Small intestine (tissue), 7 donors: Measurements from ENCODE around the gene LILRB4. TPM values are rescaled to one million over a fixed set of nuclear protein-coding genes. Genes with fewer than 3 reads are reported as not detected.
"Not testable (repeated sequence)": the region's sequence is repeated elsewhere in the genome, so short reads cannot be mapped to it uniquely, and the experiment has no call there.

Source experiments
- DNase-seq, 2 donors: peaks; one replicate each; pipeline versions ENCODE4 v3.0.0 to v3.0.0-alpha.2; 2013
- FAIRE-seq: peaks from 2 replicates; lab custom pipeline; 2012; peaks lifted over from hg19 to GRCh38; lab: Jason Lieb, UNC
- H3K27ac ChIP-seq, 3 donors: one replicate each; pipeline ENCODE4 v1.5.1; 2013; ENCODE audit warnings: low read length in 2 of 3, mild to moderate bottlenecking in 2 of 3, control low read depth in 1 of 3, inconsistent platforms in 1 of 3, low read depth in 1 of 3, moderate library complexity in 1 of 3
- H3K27me3 ChIP-seq, 3 donors: one replicate each; pipeline ENCODE4 v1.6.1; 2013; ENCODE audit warnings: low read length in 3 of 3, inconsistent platforms in 1 of 3; ENCODE audit not compliant: control insufficient read depth in 3 of 3, insufficient read depth in 3 of 3
- H3K36me3 ChIP-seq, 3 donors: one replicate each; pipeline ENCODE4 v1.6.1; 2013; ENCODE audit warnings: low read length in 3 of 3, inconsistent platforms in 1 of 3, low read depth in 1 of 3, mild to moderate bottlenecking in 1 of 3, moderate library complexity in 1 of 3; ENCODE audit not compliant: control insufficient read depth in 3 of 3, insufficient read depth in 2 of 3
- H3K4me1 ChIP-seq, 3 donors: one replicate each; pipeline ENCODE4 v1.6.1; 2013; ENCODE audit warnings: low read length in 2 of 3, inconsistent platforms in 1 of 3, low read depth in 1 of 3, mild to moderate bottlenecking in 1 of 3, moderate library complexity in 1 of 3; ENCODE audit not compliant: control insufficient read depth in 3 of 3, insufficient read depth in 2 of 3
- H3K4me3 ChIP-seq, 3 donors: one replicate each; pipeline ENCODE4 v1.5.1; 2013; ENCODE audit warnings: low read length in 3 of 3, control low read depth in 1 of 3, inconsistent platforms in 1 of 3, low read depth in 1 of 3, mild to moderate bottlenecking in 1 of 3, moderate library complexity in 1 of 3
- H3K9me3 ChIP-seq, 2 donors: one replicate each; pipeline ENCODE4 v1.6.1; 2013; ENCODE audit warnings: low read depth in 1 of 2, low read length in 1 of 2; ENCODE audit not compliant: control insufficient read depth in 2 of 2, insufficient read depth in 1 of 2
- WGBS, 3 donors: extraction: QIAGEN DNeasy Blood & Tissue Kit; methylation state at CpG; one replicate each; pipeline ENCODE4 v1.1.7; 2013; 5-methylcytosine and 5-hydroxymethylcytosine counted together
- polyA plus RNA-seq, 4 donors: library from polyadenylated mRNA; stranded (reverse) in 3 of 4; unstranded in 1 of 4; fragments of 200-250 nt in 3 of 4; fragments of 120-200 nt in 1 of 4; gene quantifications; one replicate each; pipeline versions ENCODE4 v1.2.1 to v1.2.3, GENCODE V29; 2013
- donor health status: healthy with polysubstance abuse.
- donor health status: control.
- donor health status: control.
- donor health status: Bipolar disorder and iron deficiency.
- donor health status: healthy.

Gene LILRB4
- polyA plus RNA-seq, 4 donors, result 1.1 to 4.6 (median 2.9) TPM

- H3K36me3 ChIP-seq, result no peaks in the 10 kb centered on the region
- peaks cover 0 to 5% (median 0%) of the 10 kb centered on the region in 3 donors for H3K27me3 ChIP-seq
- H3K4me1 ChIP-seq, result no peaks in the 10 kb centered on the region
- FAIRE-seq (no peak), DNase-seq (no peak)
- H3K27ac ChIP-seq, result no peak overlapping the region
- no peaks in the 10 kb centered on the region for H3K9me3 ChIP-seq
- H3K4me3 ChIP-seq, result no peak overlapping the region
- 73 to 84% (median 82%) methylated on average over 8 of the region's 8 CpGs for WGBS, 3 donors
These were observed 36.0 kb upstream of the LILRB4 start for GRCh38 chr19:54626757-54627156.

GRCh38 chr19:54627912-54628311 lies 34.9 kb upstream of the LILRB4 start:
- FAIRE-seq, result not testable (repeated sequence)

GRCh38 chr19:54630262-54630661 lies 32.5 kb upstream of the LILRB4 start, which contains the start of gene LILRB1:
TSS of gene LILRB1 (plus strand) at chr19:54630484. CDS start at chr19:54631074, 590 bp downstream.
- H3K9me3 ChIP-seq, result not testable (repeated sequence)
- WGBS, 3 donors, result 50 to 66% (median 62%) methylated on average over 9 of the region's 9 CpGs

More at GRCh38 chr19:54627912-54628311, 34.9 kb upstream of the LILRB4 start:
- H3K4me1 ChIP-seq, H3K27ac ChIP-seq, H3K27me3 ChIP-seq, H3K4me3 ChIP-seq, H3K36me3 ChIP-seq, H3K9me3 ChIP-seq, DNase-seq: not testable (repeated sequence)
- WGBS, 3 donors, result 50 to 56% (median 51%) methylated on average over 4 of the region's 4 CpGs

GRCh38 chr19:54630782-54631181 lies 32.0 kb upstream of the LILRB4 start:
- Histone ChIP-seq H3K4me3 (no peak overlapping the region), H3K4me1 (no peaks in the 10 kb centered on the region), H3K27ac (no peak overlapping the region), H3K27me3 (peaks cover 0 to 5% (median 0%) of the 10 kb centered on the region in 3 donors), H3K36me3 (no peaks in the 10 kb centered on the region), H3K9me3 (no peaks in the 10 kb centered on the region)
- FAIRE-seq, result no peak
- WGBS, 3 donors, result 50 to 60% (median 55%) methylated on average over 6 of the region's 6 CpGs
- no peak for DNase-seq

More at GRCh38 chr19:54630262-54630661, 32.5 kb upstream of the LILRB4 start, which contains the start of gene LILRB1:
- not testable (repeated sequence) for H3K4me3 ChIP-seq, DNase-seq, FAIRE-seq, H3K36me3 ChIP-seq, H3K4me1 ChIP-seq, H3K27me3 ChIP-seq, H3K27ac ChIP-seq

- H3K36me3 ChIP-seq, H3K4me3 ChIP-seq, H3K27ac ChIP-seq, DNase-seq, H3K27me3 ChIP-seq, H3K4me1 ChIP-seq, H3K9me3 ChIP-seq, FAIRE-seq: not testable (repeated sequence)
- 75 to 79% (median 75%) methylated on average over 23 of the region's 23 CpGs for WGBS, 3 donors
These were observed 31.1 kb upstream of the LILRB4 start for GRCh38 chr19:54631489-54632337.

GRCh38 chr19:54632517-54632916 lies 30.3 kb upstream of the LILRB4 start:
- not testable (repeated sequence) for FAIRE-seq, H3K27me3 ChIP-seq, H3K4me3 ChIP-seq, H3K4me1 ChIP-seq, H3K27ac ChIP-seq, DNase-seq, H3K9me3 ChIP-seq, H3K36me3 ChIP-seq
- WGBS, 3 donors, result 77 to 80% (median 78%) methylated on average over 13 to 16 of the region's 16 CpGs

- H3K9me3 ChIP-seq, result no peaks in the 10 kb centered on the region
- FAIRE-seq, result no peak
- WGBS, 3 donors, result 39 to 67% (median 53%) methylated on average over 6 to 7 of the region's 7 CpGs
- H3K4me3 ChIP-seq, result no peak overlapping the region
- H3K4me1 ChIP-seq, result no peaks in the 10 kb centered on the region
- H3K27ac ChIP-seq, result no peak overlapping the region
- DNase-seq, result no peak
- no peaks in the 10 kb centered on the region for H3K36me3 ChIP-seq
- no peaks in the 10 kb centered on the region for H3K27me3 ChIP-seq
These were observed 29.4 kb upstream of the LILRB4 start for GRCh38 chr19:54633401-54633800.

GRCh38 chr19:54636081-54636480 lies 26.7 kb upstream of the LILRB4 start:
- not testable (repeated sequence) for H3K4me1 ChIP-seq, H3K27ac ChIP-seq, DNase-seq, H3K36me3 ChIP-seq, H3K9me3 ChIP-seq, H3K27me3 ChIP-seq, FAIRE-seq, H3K4me3 ChIP-seq
- 25 to 41% (median 36%) methylated on average over 10 to 12 of the region's 12 CpGs for WGBS, 3 donors
